GM12872 (cell line): ENCODE results near the gene CTDSPL2.
A peak's percentile ranks its signal among the peaks of the same experiment; 100 is the strongest.

Experiments used
- TF ChIP-seq, protein P1 (sequence below): IDR thresholded peaks from 3 replicates; pipeline ENCODE4 v1.5.1; 2011; ENCODE audit warnings: low read depth, mild to moderate bottlenecking, low read length, moderate library complexity; ENCODE audit not compliant: insufficient read depth

CTDSPL2 gene

DNA sequence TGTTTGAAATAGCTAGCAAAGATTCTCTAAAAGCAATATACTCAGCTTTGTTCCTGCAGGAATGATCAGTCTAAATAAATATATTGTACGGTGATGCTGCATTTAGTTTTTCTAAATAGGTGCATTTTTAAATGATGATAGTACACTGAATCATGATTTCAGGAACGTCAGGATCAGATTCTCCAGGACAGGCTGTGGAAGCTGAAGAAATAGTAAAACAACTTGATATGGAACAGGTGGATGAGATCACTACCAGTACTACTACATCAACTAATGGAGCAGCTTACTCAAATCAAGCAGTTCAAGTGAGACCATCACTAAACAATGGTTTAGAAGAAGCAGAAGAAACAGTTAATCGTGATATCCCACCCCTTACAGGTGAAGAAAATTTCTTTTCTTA is 63.2 kb downstream of the CTDSPL2 start:
- TF ChIP-seq, protein P1, sequence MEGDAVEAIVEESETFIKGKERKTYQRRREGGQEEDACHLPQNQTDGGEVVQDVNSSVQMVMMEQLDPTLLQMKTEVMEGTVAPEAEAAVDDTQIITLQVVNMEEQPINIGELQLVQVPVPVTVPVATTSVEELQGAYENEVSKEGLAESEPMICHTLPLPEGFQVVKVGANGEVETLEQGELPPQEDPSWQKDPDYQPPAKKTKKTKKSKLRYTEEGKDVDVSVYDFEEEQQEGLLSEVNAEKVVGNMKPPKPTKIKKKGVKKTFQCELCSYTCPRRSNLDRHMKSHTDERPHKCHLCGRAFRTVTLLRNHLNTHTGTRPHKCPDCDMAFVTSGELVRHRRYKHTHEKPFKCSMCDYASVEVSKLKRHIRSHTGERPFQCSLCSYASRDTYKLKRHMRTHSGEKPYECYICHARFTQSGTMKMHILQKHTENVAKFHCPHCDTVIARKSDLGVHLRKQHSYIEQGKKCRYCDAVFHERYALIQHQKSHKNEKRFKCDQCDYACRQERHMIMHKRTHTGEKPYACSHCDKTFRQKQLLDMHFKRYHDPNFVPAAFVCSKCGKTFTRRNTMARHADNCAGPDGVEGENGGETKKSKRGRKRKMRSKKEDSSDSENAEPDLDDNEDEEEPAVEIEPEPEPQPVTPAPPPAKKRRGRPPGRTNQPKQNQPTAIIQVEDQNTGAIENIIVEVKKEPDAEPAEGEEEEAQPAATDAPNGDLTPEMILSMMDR, result no peak

DNA sequence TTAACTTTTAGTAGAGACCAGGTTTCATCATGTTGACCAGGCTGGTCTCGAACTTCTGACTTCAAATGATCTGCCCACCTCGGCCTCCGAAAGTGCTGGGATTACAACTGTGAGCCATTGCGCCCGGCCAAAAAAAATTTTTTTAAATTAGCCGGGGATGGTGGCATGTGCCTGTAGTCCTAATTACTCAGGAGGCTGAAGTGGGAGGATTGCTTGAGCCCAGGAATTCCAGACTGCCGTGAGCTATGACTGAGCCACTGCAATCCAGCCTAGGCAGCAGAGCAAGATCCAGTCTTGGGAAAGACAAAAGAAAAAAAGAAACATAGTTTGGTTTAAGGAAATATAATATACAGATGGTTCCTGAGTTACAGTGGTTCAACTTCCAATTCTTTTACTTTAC is 64.6 kb downstream of the CTDSPL2 start:
- TF ChIP-seq, protein P1, result no peak

DNA sequence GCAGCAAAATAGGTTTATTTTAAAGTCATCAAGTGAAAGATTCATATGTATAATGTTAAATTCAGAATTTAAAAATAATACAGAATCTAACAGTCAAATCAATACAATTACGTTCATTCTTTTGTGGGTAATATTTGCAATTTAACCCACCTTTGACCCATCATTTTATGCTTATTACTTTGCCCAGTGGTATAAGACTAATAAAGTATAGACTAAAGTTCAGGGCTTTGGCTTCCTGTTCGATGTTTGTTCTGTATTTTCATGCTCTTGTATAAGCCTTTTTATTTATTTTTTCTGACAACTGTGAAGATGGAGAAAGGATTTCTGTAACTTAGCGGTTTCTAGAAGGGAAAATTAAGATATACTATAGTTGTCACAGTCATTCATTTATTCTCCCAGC is 65.2 kb downstream of the CTDSPL2 start:
- TF ChIP-seq, protein P1, result no peak

DNA sequence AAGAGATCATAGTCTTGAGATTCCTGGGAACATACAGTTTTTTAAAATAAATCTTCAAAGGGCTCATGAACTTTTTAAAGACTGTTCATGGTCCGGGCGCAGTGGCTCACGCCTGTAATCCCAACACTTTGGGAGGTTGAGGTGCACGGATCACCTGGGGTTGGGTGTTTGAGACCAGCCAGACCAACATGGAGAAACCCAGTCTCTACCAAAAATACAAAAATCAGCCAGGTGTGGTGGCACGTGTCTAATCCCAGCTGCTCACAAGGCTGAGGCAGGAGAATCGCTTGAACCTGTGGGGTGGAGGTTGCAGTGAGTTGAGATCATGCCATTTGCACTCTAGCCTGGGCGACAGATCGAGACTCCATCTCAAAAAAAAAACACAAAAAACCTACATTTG is 68.1 kb downstream of the CTDSPL2 start:
- TF ChIP-seq, protein P1, result no peak

DNA sequence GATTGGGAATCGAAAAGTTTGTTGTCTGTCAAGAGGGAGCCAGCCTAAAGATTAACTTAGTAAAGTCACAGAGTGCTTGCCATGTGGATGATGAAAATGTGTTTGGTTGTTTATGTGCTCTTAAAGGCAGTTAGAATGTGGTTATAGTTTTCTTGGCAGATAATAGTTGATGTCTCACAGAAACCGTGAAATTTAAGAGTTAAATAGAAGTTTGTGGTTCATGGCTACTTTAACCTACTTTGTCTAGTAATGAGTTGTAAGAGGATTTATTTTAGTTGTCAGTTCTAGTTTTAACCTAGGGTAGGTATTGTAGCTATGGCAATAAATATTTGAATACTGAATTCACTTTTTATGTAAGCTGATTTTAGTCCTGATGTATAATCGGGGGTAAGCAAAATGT is 73.1 kb downstream of the CTDSPL2 start:
- TF ChIP-seq, protein P1, result no peak

DNA sequence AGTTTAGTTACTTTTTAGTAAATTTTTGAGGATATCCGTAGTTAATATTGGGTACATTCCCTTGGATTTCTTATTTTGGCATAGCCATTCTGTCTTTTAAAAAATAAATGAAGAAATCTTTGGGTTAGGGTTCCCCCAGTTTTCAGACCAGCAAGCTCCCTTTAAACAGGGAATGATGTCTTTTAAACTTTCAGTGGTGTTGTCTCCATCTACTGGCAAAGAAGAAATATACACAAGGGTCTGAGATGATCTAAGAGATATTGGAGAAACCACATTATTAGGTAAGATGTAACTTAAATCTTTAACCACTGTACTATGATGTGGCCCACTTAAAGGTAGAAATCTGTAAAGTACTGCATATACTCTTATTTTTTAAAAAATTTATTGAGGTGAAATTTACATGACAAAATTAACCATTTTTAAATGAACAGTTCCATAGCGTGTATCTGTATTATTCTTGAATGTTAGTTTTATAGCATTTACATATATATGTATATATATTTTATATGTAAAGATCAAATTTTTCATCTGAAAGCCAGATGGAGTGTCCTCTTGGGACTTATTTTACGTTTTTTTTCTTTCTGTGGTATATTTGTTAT is 74.4 kb downstream of the CTDSPL2 start:
- TF ChIP-seq, protein P1, result peak; percentile 57; the same call in 2 of the 3 replicates

DNA sequence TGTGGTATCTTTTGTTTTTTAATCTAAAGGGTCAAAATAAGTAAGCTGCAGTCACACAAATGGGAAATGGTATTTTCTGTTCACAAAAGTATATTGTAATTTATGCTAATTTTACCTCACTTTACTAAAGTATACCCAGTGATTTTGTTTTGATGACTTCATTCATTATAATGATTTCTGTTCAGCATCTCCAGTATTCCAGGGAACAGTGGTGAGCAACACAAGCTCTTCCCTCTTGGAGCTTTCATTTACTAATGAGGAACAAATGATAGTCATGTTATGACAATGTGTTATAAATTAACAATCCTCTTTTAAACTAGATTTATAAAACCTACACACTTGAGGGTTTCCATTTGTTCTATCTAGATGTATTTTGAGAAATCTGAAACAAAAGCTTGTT is 89.0 kb downstream of the CTDSPL2 start:
- TF ChIP-seq, protein P1, result no peak

DNA sequence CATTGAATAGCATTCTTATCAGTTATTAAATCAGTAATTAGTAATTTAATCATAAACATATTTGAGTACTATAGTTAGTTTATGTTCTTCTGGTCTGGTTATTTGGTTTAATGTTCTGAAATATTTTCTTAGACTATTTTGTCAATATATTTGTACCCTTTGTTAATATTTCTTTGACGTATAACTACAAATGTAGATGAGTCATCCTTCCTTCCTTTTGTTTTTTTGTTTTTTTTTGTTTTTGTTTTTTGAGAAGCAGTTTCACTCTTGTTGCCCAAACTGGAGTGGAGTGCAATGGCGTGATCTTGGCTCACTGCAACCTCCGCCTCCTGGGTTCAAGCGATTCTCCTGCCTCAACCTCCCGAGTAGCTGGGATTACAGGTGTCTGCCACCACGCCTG is 92.1 kb downstream of the CTDSPL2 start:
- TF ChIP-seq, protein P1, result no peak
